Fibroblast of the aortic adventitia (primary cell): ENCODE data around the gene MYRF. TPM values are rescaled to one million over a fixed set of nuclear protein-coding genes. Genes with fewer than 3 reads are reported as not detected.

Experiments used
- DNase-seq: peaks from one replicate; pipeline ENCODE4 v3.0.0-alpha.2; 2010; ENCODE audit warnings: low read depth
- H3K4me3 ChIP-seq: 2 replicates; pipeline ENCODE4 v1.5.1; 2011; ENCODE audit warnings: low read depth, mild to moderate bottlenecking, control low read depth, low read length, moderate library complexity
- CTCF ChIP-seq: IDR thresholded peaks from 2 replicates; pipeline ENCODE4 v1.5.1; 2011; ENCODE audit warnings: mild to moderate bottlenecking, low read length, control low read depth, inconsistent platforms; ENCODE audit not compliant: insufficient read depth
- total RNA-seq: library from RNA; depleted of rRNA; stranded (reverse); fragments of >200 nt; gene quantifications from 2 replicates; pipeline ENCODE4 v1.2.3, GENCODE V29; 2012; ENCODE audit warnings: low replicate concordance

Gene MYRF
- total RNA-seq, 1 donor, result 0.18 TPM

GRCh38 chr11:61799665-61800284 lies 47.3 kb downstream of the MYRF start:
- no peak for TF ChIP-seq CTCF
- no peak overlapping the region for H3K4me3 ChIP-seq
- no peak for DNase-seq

- H3K4me3 ChIP-seq, result no peak overlapping the region
- no peak for TF ChIP-seq CTCF
- no peak for DNase-seq
Measured at GRCh38 chr11:61800331-61801281, 48.2 kb downstream of the MYRF start.

- H3K4me3 ChIP-seq, result no peak overlapping the region
- no peak for TF ChIP-seq CTCF
- DNase-seq, result no peak
Measured at GRCh38 chr11:61802605-61803004, 50.2 kb downstream of the MYRF start.

GRCh38 chr11:61803889-61804647 lies 51.6 kb downstream of the MYRF start:
- H3K4me3 ChIP-seq, result no peak overlapping the region
- TF ChIP-seq CTCF, result no peak
- peak; percentile 58 for DNase-seq

- no peak for TF ChIP-seq CTCF
Measured at GRCh38 chr11:61805146-61805545, 52.7 kb downstream of the MYRF start.

GRCh38 chr11:61806785-61807184 lies 54.3 kb downstream of the MYRF start:
- no peak for DNase-seq
- H3K4me3 ChIP-seq, result no peak overlapping the region
- TF ChIP-seq CTCF, result no peak

More at GRCh38 chr11:61805146-61805545, 52.7 kb downstream of the MYRF start:
- no peak for DNase-seq
- H3K4me3 ChIP-seq, result no peak overlapping the region
